GM12878 (cell line): Measurements from ENCODE around the gene CACNA2D4. TPM values are rescaled to one million over a fixed set of nuclear protein-coding genes. Genes with fewer than 3 reads are reported as not detected.

ENCODE experiments used
- ATAC-seq: fragments of 200-7000 bp; cut with Tn5 transposase; 3 replicates; pipeline ENCODE4 v1.9.1; 2020; ENCODE audit warnings: mild to moderate bottlenecking, moderate library complexity
- BruUV-seq: library from RNA; stranded (reverse); fragments of 400-500 nt; replicated peaks from 2 replicates; lab custom pipeline; 2021; lab: Mats Ljungman, UMichigan
- CTCF ChIA-PET: fragments of 300-600 bp; sonication (Branson Sonifier 250); formaldehyde crosslinking; extraction: SDS; loops from one replicate; lab custom pipeline; 2021; ENCODE audit warnings: inconsistent platforms; lab: Yijun Ruan, JAX
- POLR2A ChIA-PET: fragments of 350-600 bp; formaldehyde crosslinking; extraction: SDS; loops from one replicate; lab custom pipeline; 2021; ENCODE audit warnings: inconsistent platforms; lab: Charles Lee
- RAD21 ChIA-PET: fragments of 300-600 bp; sonication (Branson Sonifier 250); formaldehyde crosslinking; loops from one replicate; lab custom pipeline; 2023; ENCODE audit warnings: antibody characterized with exemption; ENCODE audit not compliant: unreplicated experiment; lab: Charles Lee
- SMC1A ChIA-PET: fragments of 300-600 bp; sonication (Branson Sonifier 250); formaldehyde crosslinking; loops from one replicate; lab custom pipeline; 2023; ENCODE audit not compliant: unreplicated experiment, uncharacterized antibody; lab: Charles Lee
- DNase-seq: peaks from one replicate; pipeline ENCODE4 v3.0.0-alpha.2; 2011; ENCODE audit warnings: low read depth, low spot score
- FAIRE-seq: peaks from 3 replicates; lab custom pipeline; 2011; peaks lifted over from hg19 to GRCh38; lab: Jason Lieb, UNC
- H2AFZ ChIP-seq: 2 replicates; pipeline ENCODE4 v1.6.0; 2011; ENCODE audit warnings: low read depth, low read length, control low read depth; ENCODE audit not compliant: control insufficient read depth
- H3K27ac ChIP-seq: 2 replicates; pipeline ENCODE4 v1.5.1; 2011; ENCODE audit warnings: control low read depth; ENCODE audit not compliant: control insufficient read depth, insufficient read depth
- H3K27me3 ChIP-seq, 2 experiments: replicated peaks in 1 of 2; 2 replicates each; pipeline versions ENCODE4 v1.6.0 to v1.6.1; 2011; ENCODE audit warnings: low read length in 1 of 2; ENCODE audit not compliant: control insufficient read depth in 2 of 2, insufficient read depth in 2 of 2
- H3K36me3 ChIP-seq, 2 experiments: 2 replicates each; pipeline ENCODE4 v1.5.1; 2011; ENCODE audit warnings: low read length in 1 of 2; ENCODE audit not compliant: control insufficient read depth in 2 of 2, insufficient read depth in 2 of 2
- H3K4me1 ChIP-seq: 2 replicates; pipeline ENCODE4 v1.6.1; 2011; ENCODE audit warnings: mild to moderate bottlenecking, low read length, moderate library complexity, mixed read lengths; ENCODE audit not compliant: control insufficient read depth, insufficient read depth
- H3K4me2 ChIP-seq: 2 replicates; pipeline ENCODE4 v1.6.0; 2011; ENCODE audit warnings: control low read depth; ENCODE audit not compliant: control insufficient read depth, insufficient read depth
- H3K4me3 ChIP-seq: fragments of 200-600 bp; sonication (generic); 2 replicates; pipeline ENCODE4 v1.5.1; 2016
- H3K79me2 ChIP-seq: 2 replicates; pipeline ENCODE4 v1.6.0; 2011; ENCODE audit warnings: low read length; ENCODE audit not compliant: control insufficient read depth, insufficient read depth
- H3K9ac ChIP-seq: 2 replicates; pipeline ENCODE4 v1.8.0; 2011; ENCODE audit warnings: low read length, control low read depth, mixed read lengths; ENCODE audit not compliant: control insufficient read depth, insufficient read depth
- H3K9me3 ChIP-seq: replicated peaks from 3 replicates; pipeline ENCODE4 v1.5.1; 2011; ENCODE audit warnings: mild to moderate bottlenecking, low read length; ENCODE audit not compliant: control insufficient read depth, insufficient read depth
- H4K20me1 ChIP-seq: 2 replicates; pipeline ENCODE4 v1.6.0; 2011; ENCODE audit not compliant: control insufficient read depth, insufficient read depth
- ATF2 ChIP-seq: IDR thresholded peaks from 2 replicates; pipeline ENCODE4 v1.6.1; 2012; ENCODE audit warnings: low read length, inconsistent platforms
- ATF3 ChIP-seq: IDR thresholded peaks from 2 replicates; pipeline ENCODE4 v1.6.1; 2011; ENCODE audit warnings: low read depth, mild to moderate bottlenecking, low read length, moderate library complexity, borderline replicate concordance; ENCODE audit errors: extremely low read depth
- BMI1 ChIP-seq: fragments of 450-650 bp; IDR thresholded peaks from 2 replicates; pipeline ENCODE4 v1.6.1; 2016; ENCODE audit warnings: mild to moderate bottlenecking, moderate library complexity, borderline replicate concordance
- CBX3 ChIP-seq: fragments of 200-600 bp; sonication (generic); IDR thresholded peaks from 2 replicates; pipeline ENCODE4 v1.6.1; 2016; ENCODE audit warnings: low read depth, borderline replicate concordance
- E4F1 ChIP-seq: fragments of 450-650 bp; IDR thresholded peaks from 2 replicates; pipeline ENCODE4 v1.6.1; 2018; ENCODE audit warnings: borderline replicate concordance, mild to moderate bottlenecking; ENCODE audit not compliant: partially characterized antibody
- POLR2A ChIP-seq: IDR thresholded peaks from 2 replicates; pipeline ENCODE4 v1.6.1; 2011; ENCODE audit warnings: low read depth, mild to moderate bottlenecking, low read length
- SREBF1 ChIP-seq: IDR thresholded peaks from 2 replicates; pipeline ENCODE4 v1.6.1; 2012; ENCODE audit warnings: mild to moderate bottlenecking, low read length
- SUPT20H ChIP-seq: IDR thresholded peaks from 2 replicates; pipeline ENCODE4 v1.6.1; 2011; ENCODE audit warnings: low read depth, mild to moderate bottlenecking, low read length, moderate library complexity, borderline replicate concordance; ENCODE audit not compliant: control insufficient read depth
- TAF1 ChIP-seq: IDR thresholded peaks from 2 replicates; pipeline ENCODE4 v1.6.1; 2011; ENCODE audit warnings: mild to moderate bottlenecking, low read depth, low read length, borderline replicate concordance
- WGBS: methylation state at CpG from one replicate; pipeline ENCODE4 v1.1.6; 2016; ENCODE audit warnings: low lambda C conversion rate; ENCODE audit not compliant: insufficient replicate concordance, insufficient coverage; ENCODE audit errors: missing lambda C conversion rate; 5-methylcytosine and 5-hydroxymethylcytosine counted together
- in situ Hi-C: fragments of 300-500 bp; cut with MboI; formaldehyde crosslinking; loops from 9 replicates; pipeline ENCODE4 v1.14.3; 2018; ENCODE audit warnings: mixed read lengths
- intact Hi-C: fragments of 100-400 bp; cut with micrococcal nuclease; formaldehyde crosslinking; loops from one replicate; pipeline ENCODE4 v1.14.2; 2022; ENCODE audit not compliant: unreplicated experiment
- polyA plus RNA-seq, 11 experiments: library from polyadenylated mRNA; depleted of rRNA in 4 of 11; unstranded in 6 of 11; stranded (reverse) in 5 of 11; fragments of >200 nt; fragmentation: Nextera tagmentation in 4 of 11; fragmentation: Illumina TruSeq in 1 of 11; extraction: Ambion mirVana in 4 of 11; extraction: Trizol in 1 of 11; gene quantifications; 1 replicate in 1 of 11; 2 replicates in 10 of 11; pipeline versions ENCODE4 v1.2.1 to v1.2.3, GENCODE V29; 2011 to 2016; ENCODE audit warnings: inconsistent platforms in 2 of 11, missing spikeins in 2 of 11, low read depth in 1 of 11
- total RNA-seq, 4 experiments: library from RNA; depleted of rRNA in 3 of 4; stranded (reverse); fragments of >200 nt in 3 of 4; fragmentation: Illumina TruSeq in 1 of 4; extraction: Trizol in 1 of 4; gene quantifications; 2 replicates each; pipeline versions ENCODE4 v1.2.1 to v1.2.3, GENCODE V29; 2013 to 2021
- TF ChIP-seq, protein P1 (sequence below): fragments of 450-650 bp; IDR thresholded peaks from 2 replicates; pipeline ENCODE4 v1.6.1; 2017; ENCODE audit warnings: borderline replicate concordance
- TF ChIP-seq, protein P2 (sequence below): fragments of 450-650 bp; conservative IDR thresholded peaks from 2 replicates; pipeline ENCODE4 v1.6.1; 2017; ENCODE audit warnings: mild to moderate bottlenecking, moderate library complexity

CACNA2D4 gene
- total and polyA plus RNA-seq, 10 of the 15 experiments (the other 5 are each of a cell fraction or from before 2014, with no cell fraction given): 0.03 to 1.0 (median 0.65) TPM

- Histone ChIP-seq H3K4me1 (no peaks in the 10 kb centered on the region), H3K79me2 (peaks cover 1% of the 10 kb centered on the region), H3K27ac (no peak overlapping the region), H3K4me2 (no peak overlapping the region), H4K20me1 (no peaks in the 10 kb centered on the region), H2AFZ (no peak overlapping the region), H3K27me3 (no peaks in the 10 kb centered on the region), H3K36me3 (peaks cover 0 to 12% of the 10 kb centered on the region in 2 experiments; a peak in 3 of 4 replicates), H3K9me3 (no peaks in the 10 kb centered on the region), H3K4me3 (no peak overlapping the region), H3K9ac (no peak overlapping the region)
- DNase-seq: no peak
- no TSS peak for BruUV-seq
- RAD21 ChIA-PET: interaction anchor here (1.4 kb wide), 1 partner anchor 58 kb away, joined by 3 read pairs; no protein-coding TSS in a partner anchor
- CTCF ChIA-PET: interaction anchor here (1.2 to 2.0 kb wide), 2 partner anchors 9 to 127 kb away, joined by 3 to 10 read pairs; no protein-coding TSS in a partner anchor
- SMC1A ChIA-PET: interaction anchor here (0.6 to 1.3 kb wide), 4 partner anchors 15 to 178 kb away, joined by 3 to 4 read pairs (median 4); no protein-coding TSS in a partner anchor
- in situ Hi-C loops (no loop called here), intact Hi-C loops (no loop called here)
- no peak for ATAC-seq
- POLR2A ChIA-PET: no interaction called here
- no peak for FAIRE-seq
- 100% methylated on average over 3 of the region's 3 CpGs for WGBS
- TF ChIP-seq TAF1: no peak
- no peak for TF ChIP-seq SUPT20H
- TF ChIP-seq ATF2: no peak
- no peak for TF ChIP-seq SREBF1
- TF ChIP-seq ATF3: no peak
- TF ChIP-seq, protein P1, sequence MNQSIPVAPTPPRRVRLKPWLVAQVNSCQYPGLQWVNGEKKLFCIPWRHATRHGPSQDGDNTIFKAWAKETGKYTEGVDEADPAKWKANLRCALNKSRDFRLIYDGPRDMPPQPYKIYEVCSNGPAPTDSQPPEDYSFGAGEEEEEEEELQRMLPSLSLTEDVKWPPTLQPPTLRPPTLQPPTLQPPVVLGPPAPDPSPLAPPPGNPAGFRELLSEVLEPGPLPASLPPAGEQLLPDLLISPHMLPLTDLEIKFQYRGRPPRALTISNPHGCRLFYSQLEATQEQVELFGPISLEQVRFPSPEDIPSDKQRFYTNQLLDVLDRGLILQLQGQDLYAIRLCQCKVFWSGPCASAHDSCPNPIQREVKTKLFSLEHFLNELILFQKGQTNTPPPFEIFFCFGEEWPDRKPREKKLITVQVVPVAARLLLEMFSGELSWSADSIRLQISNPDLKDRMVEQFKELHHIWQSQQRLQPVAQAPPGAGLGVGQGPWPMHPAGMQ: no peak
- TF ChIP-seq, protein P2, sequence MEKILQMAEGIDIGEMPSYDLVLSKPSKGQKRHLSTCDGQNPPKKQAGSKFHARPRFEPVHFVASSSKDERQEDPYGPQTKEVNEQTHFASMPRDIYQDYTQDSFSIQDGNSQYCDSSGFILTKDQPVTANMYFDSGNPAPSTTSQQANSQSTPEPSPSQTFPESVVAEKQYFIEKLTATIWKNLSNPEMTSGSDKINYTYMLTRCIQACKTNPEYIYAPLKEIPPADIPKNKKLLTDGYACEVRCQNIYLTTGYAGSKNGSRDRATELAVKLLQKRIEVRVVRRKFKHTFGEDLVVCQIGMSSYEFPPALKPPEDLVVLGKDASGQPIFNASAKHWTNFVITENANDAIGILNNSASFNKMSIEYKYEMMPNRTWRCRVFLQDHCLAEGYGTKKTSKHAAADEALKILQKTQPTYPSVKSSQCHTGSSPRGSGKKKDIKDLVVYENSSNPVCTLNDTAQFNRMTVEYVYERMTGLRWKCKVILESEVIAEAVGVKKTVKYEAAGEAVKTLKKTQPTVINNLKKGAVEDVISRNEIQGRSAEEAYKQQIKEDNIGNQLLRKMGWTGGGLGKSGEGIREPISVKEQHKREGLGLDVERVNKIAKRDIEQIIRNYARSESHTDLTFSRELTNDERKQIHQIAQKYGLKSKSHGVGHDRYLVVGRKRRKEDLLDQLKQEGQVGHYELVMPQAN: no peak
- no peak for TF ChIP-seq POLR2A
- no peak for TF ChIP-seq CBX3
- TF ChIP-seq E4F1: no peak
- no peak for TF ChIP-seq BMI1
These were observed 156.6 kb downstream of the CACNA2D4 start for GRCh38 chr12:1761857-1762256.
